Measurements from ENCODE around the gene ASB5. TPM values are rescaled to one million over a fixed set of nuclear protein-coding genes. Genes with fewer than 3 reads are reported as not detected.

Gene ASB5
- total and polyA plus RNA-seq, 10 of the 15 experiments (the other 5 are each of a cell fraction or from before 2014, with no cell fraction given), result not detected

DNA sequence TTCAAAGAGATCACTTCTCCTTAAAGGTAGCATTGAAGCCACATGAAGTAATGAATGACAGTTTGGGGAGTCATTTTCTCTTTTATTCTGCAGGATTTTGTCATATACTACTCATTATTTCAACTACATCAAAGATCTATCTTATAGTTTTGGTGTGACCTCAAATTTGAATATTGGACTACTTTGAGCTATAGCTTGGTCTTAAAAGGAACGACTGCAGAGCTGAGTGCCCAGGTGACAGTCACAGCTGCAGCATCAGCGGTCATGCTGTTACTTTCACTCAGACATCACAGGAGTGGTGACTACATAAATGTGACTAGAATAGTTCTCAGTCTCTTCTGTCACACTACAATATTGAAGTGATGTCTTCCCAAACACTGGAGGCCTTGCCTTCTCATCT is 40.0 kb upstream of the ASB5 start (continued):
- TF ChIP-seq, protein P1, sequence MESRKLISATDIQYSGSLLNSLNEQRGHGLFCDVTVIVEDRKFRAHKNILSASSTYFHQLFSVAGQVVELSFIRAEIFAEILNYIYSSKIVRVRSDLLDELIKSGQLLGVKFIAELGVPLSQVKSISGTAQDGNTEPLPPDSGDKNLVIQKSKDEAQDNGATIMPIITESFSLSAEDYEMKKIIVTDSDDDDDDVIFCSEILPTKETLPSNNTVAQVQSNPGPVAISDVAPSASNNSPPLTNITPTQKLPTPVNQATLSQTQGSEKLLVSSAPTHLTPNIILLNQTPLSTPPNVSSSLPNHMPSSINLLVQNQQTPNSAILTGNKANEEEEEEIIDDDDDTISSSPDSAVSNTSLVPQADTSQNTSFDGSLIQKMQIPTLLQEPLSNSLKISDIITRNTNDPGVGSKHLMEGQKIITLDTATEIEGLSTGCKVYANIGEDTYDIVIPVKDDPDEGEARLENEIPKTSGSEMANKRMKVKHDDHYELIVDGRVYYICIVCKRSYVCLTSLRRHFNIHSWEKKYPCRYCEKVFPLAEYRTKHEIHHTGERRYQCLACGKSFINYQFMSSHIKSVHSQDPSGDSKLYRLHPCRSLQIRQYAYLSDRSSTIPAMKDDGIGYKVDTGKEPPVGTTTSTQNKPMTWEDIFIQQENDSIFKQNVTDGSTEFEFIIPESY (IDR thresholded peaks at IDR 0.05), result no peak
- no peak for TF ChIP-seq JUND (IDR thresholded peaks at IDR 0.05; ENCODE audit: low read depth, low read length)
- no peak for TF ChIP-seq KDM1A (IDR thresholded peaks at IDR 0.05; ENCODE audit: borderline replicate concordance)
- TF ChIP-seq, protein P2, sequence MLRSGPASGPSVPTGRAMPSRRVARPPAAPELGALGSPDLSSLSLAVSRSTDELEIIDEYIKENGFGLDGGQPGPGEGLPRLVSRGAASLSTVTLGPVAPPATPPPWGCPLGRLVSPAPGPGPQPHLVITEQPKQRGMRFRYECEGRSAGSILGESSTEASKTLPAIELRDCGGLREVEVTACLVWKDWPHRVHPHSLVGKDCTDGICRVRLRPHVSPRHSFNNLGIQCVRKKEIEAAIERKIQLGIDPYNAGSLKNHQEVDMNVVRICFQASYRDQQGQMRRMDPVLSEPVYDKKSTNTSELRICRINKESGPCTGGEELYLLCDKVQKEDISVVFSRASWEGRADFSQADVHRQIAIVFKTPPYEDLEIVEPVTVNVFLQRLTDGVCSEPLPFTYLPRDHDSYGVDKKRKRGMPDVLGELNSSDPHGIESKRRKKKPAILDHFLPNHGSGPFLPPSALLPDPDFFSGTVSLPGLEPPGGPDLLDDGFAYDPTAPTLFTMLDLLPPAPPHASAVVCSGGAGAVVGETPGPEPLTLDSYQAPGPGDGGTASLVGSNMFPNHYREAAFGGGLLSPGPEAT (IDR thresholded peaks at IDR 0.05; ENCODE audit: low read depth), result no peak
- TF ChIP-seq CHD2 (IDR thresholded peaks at IDR 0.05; ENCODE audit: borderline replicate concordance, low read depth, low read length), result no peak
- TF ChIP-seq, protein P3, sequence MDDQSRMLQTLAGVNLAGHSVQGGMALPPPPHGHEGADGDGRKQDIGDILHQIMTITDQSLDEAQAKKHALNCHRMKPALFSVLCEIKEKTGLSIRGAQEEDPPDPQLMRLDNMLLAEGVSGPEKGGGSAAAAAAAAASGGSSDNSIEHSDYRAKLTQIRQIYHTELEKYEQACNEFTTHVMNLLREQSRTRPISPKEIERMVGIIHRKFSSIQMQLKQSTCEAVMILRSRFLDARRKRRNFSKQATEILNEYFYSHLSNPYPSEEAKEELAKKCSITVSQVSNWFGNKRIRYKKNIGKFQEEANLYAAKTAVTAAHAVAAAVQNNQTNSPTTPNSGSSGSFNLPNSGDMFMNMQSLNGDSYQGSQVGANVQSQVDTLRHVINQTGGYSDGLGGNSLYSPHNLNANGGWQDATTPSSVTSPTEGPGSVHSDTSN (IDR thresholded peaks at IDR 0.05; ENCODE audit: insufficient replicate concordance, low read depth, low read length), result no peak
- no peak for TF ChIP-seq ZZZ3 (IDR thresholded peaks at IDR 0.05; ENCODE audit: control insufficient read depth, insufficient read length, low read depth)
- no peak for TF ChIP-seq CBX3 (IDR thresholded peaks at IDR 0.05; ENCODE audit: borderline replicate concordance, low read depth)
- no peak for TF ChIP-seq MYC (IDR thresholded peaks at IDR 0.05; ENCODE audit: insufficient read depth, insufficient read length, insufficient replicate concordance, low read length, severe bottlenecking)
- no peak for TF ChIP-seq SP1 (IDR thresholded peaks at IDR 0.05; ENCODE audit: low read depth, low read length)
- TF ChIP-seq ZNF207 (IDR thresholded peaks at IDR 0.05; ENCODE audit: borderline replicate concordance), result no peak
- TF ChIP-seq, protein P4, sequence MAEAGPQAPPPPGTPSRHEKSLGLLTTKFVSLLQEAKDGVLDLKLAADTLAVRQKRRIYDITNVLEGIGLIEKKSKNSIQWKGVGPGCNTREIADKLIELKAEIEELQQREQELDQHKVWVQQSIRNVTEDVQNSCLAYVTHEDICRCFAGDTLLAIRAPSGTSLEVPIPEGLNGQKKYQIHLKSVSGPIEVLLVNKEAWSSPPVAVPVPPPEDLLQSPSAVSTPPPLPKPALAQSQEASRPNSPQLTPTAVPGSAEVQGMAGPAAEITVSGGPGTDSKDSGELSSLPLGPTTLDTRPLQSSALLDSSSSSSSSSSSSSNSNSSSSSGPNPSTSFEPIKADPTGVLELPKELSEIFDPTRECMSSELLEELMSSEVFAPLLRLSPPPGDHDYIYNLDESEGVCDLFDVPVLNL (IDR thresholded peaks at IDR 0.05; ENCODE audit: low read depth, low read length), result no peak
- TF ChIP-seq RBBP5 (conservative IDR thresholded peaks at IDR 0.05), result no peak
- TF ChIP-seq SMAD1 (IDR thresholded peaks at IDR 0.05; ENCODE audit: low read depth, partially characterized antibody), result no peak
- no peak for TF ChIP-seq HCFC1 (IDR thresholded peaks at IDR 0.05; ENCODE audit: low read length)
- TF ChIP-seq, protein P5, sequence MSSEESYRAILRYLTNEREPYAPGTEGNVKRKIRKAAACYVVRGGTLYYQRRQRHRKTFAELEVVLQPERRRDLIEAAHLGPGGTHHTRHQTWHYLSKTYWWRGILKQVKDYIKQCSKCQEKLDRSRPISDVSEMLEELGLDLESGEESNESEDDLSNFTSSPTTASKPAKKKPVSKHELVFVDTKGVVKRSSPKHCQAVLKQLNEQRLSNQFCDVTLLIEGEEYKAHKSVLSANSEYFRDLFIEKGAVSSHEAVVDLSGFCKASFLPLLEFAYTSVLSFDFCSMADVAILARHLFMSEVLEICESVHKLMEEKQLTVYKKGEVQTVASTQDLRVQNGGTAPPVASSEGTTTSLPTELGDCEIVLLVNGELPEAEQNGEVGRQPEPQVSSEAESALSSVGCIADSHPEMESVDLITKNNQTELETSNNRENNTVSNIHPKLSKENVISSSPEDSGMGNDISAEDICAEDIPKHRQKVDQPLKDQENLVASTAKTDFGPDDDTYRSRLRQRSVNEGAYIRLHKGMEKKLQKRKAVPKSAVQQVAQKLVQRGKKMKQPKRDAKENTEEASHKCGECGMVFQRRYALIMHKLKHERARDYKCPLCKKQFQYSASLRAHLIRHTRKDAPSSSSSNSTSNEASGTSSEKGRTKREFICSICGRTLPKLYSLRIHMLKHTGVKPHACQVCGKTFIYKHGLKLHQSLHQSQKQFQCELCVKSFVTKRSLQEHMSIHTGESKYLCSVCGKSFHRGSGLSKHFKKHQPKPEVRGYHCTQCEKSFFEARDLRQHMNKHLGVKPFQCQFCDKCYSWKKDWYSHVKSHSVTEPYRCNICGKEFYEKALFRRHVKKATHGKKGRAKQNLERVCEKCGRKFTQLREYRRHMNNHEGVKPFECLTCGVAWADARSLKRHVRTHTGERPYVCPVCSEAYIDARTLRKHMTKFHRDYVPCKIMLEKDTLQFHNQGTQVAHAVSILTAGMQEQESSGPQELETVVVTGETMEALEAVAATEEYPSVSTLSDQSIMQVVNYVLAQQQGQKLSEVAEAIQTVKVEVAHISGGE (CRISPR knock-in tag; IDR thresholded peaks at IDR 0.05), result no peak
- no peak for TF ChIP-seq SIX5 (IDR thresholded peaks at IDR 0.05; ENCODE audit: low read depth, low read length, severe bottlenecking)
- TF ChIP-seq RCOR1 (conservative IDR thresholded peaks at IDR 0.05; ENCODE audit: low read depth, low read length), result no peak
